Measurements from ENCODE around the gene UMAD1. TPM values are rescaled to one million over a fixed set of nuclear protein-coding genes. Genes with fewer than 3 reads are reported as not detected.

The UMAD1 gene
- 10 to 100 TPM; 10.1 to 19.7 (median 15.6) TPM for total RNA-seq
- polyA plus RNA-seq: 10 to 100 TPM in 1 of 2 donors, 1 to 10 TPM in 1; 3.5 to 12.0 TPM
- long read RNA-seq, donor 1, partial matches to known transcripts: 3 of 26 reads
- long read RNA-seq, donor 1, other reads (novel, unspliced or antisense): 23 of 26 reads
- long read RNA-seq, donor 2, transcript UMAD1-206 (4 exons, 2,157 nt): major isoform, 6 of 50 reads
- long read RNA-seq, donor 2, partial matches to known transcripts: 2 of 50 reads
- long read RNA-seq, donor 2, other reads (novel, unspliced or antisense): 40 of 50 reads
- long read RNA-seq, donor 3, partial matches to known transcripts: 3 of 13 reads
- long read RNA-seq, donor 3, other reads (novel, unspliced or antisense): 10 of 13 reads

GRCh38 chr7:7640221-7641128 lies at the start of gene UMAD1:
Gene UMAD1 (plus strand): TSS chr7:7640752. CDS start chr7:7673372, 32,620 bp downstream.
- Histone ChIP-seq H3K4me1 (peaks cover 0 to 22% (median 16%) of the 10 kb centered on the region in 12 donors), H3K4me3 (peak within 1 kb of the TSS; percentile 65 to 91 (median 83)), H3K27ac (peak within 1 kb of the TSS; percentile 4 to 93 (median 85)), H3K9me3 (no peaks in the 10 kb centered on the region), H3K36me3 (peaks cover 0 to 22% (median 13%) of the 10 kb centered on the region in 9 donors), H3K27me3 (no peaks in the 10 kb centered on the region)
- intact Hi-C loops (cut with DNase I): loop anchor here in 4 of 10 donors (2.0 to 10.0 kb wide), 5 partner anchors 40 to 328 kb away; partner anchors contain the start of gene GLCCI1 (in 3 of the 4)
- 0% methylated on average over 46 to 68 of the region's 68 CpGs for WGBS, 4 donors
- DNase-seq (peak; percentile 97 to 99 (median 98)), ATAC-seq (peak; percentile 100)
- TF ChIP-seq POLR2A (IDR thresholded peaks at IDR 0.05) (peak in 1 of 2 donors; percentile 65), CTCF (IDR thresholded peaks at IDR 0.05) (no peak)

- Histone ChIP-seq H3K27ac (no peak overlapping the region), H3K36me3 (peaks cover 0 to 81% (median 62%) of the 10 kb centered on the region in 9 donors), H3K27me3 (no peaks in the 10 kb centered on the region), H3K4me1 (peaks cover 0 to 10% (median 0%) of the 10 kb centered on the region in 12 donors), H3K9me3 (no peaks in the 10 kb centered on the region), H3K4me3 (no peak overlapping the region)
- TF ChIP-seq CTCF (IDR thresholded peaks at IDR 0.05) (peak; percentile 14 to 63 (median 32)), POLR2A (IDR thresholded peaks at IDR 0.05) (no peak)
- DNase-seq: no peak
- 47 to 58% (median 51%) methylated on average over 1 of the region's 1 CpG for WGBS, 4 donors
- intact Hi-C loops (cut with DNase I): loop anchor here in 8 of 10 donors (5.0 to 10.0 kb wide), 6 partner anchors 619 to 702 kb away; no protein-coding TSS in a partner anchor
- no peak for ATAC-seq
Observed at GRCh38 chr7:7595451-7595850, 45.1 kb upstream of the UMAD1 start.

- no peak for TF ChIP-seq POLR2A (IDR thresholded peaks at IDR 0.05)
- TF ChIP-seq CTCF (IDR thresholded peaks at IDR 0.05): no peak
- Histone ChIP-seq H3K36me3 (peaks cover 0 to 81% (median 63%) of the 10 kb centered on the region in 9 donors), H3K9me3 (no peaks in the 10 kb centered on the region), H3K4me1 (peaks cover 0 to 10% (median 0%) of the 10 kb centered on the region in 12 donors), H3K27me3 (no peaks in the 10 kb centered on the region), H3K27ac (no peak overlapping the region), H3K4me3 (no peak overlapping the region)
- DNase-seq: no peak
- ATAC-seq: no peak
- WGBS, 4 donors: 88 to 90% (median 89%) methylated on average over 5 of the region's 5 CpGs
- intact Hi-C loops (cut with DNase I): loop anchor here in 8 of 10 donors (5.0 to 10.0 kb wide), 6 partner anchors 619 to 701 kb away; no protein-coding TSS in a partner anchor
Observed at GRCh38 chr7:7596176-7596575, 44.4 kb upstream of the UMAD1 start.

Data from heart left ventricle (tissue), 16 donors.